Spleen (tissue), 11 donors: ENCODE data around the gene ASTL. TPM values are rescaled to one million over a fixed set of nuclear protein-coding genes. Genes with fewer than 3 reads are reported as not detected.

Experiments used
- DNase-seq: peaks from one replicate; pipeline ENCODE4 v3.0.0-alpha.2; 2020
- H3K27ac ChIP-seq, 8 donors: fragments of 200-600 bp; sonication (generic) in 7 of 8; 1 replicate in 4 of 8; 2 replicates in 4 of 8; pipeline versions ENCODE4 v1.5.0 to v1.8.0; 2016 to 2021; ENCODE audit warnings: inconsistent platforms in 4 of 8, mild to moderate bottlenecking in 4 of 8, moderate library complexity in 1 of 8
- H3K27me3 ChIP-seq, 7 donors: fragments of 200-600 bp; sonication (generic) in 6 of 7; replicated peaks in 1 of 7; 1 replicate in 4 of 7; 2 replicates in 3 of 7; pipeline versions ENCODE4 v1.5.0 to v1.8.0; 2016 to 2021; ENCODE audit warnings: inconsistent platforms in 3 of 7, mild to moderate bottlenecking in 1 of 7
- H3K36me3 ChIP-seq, 6 donors: fragments of 200-600 bp; sonication (generic) in 5 of 6; 1 replicate in 4 of 6; 2 replicates in 2 of 6; pipeline versions ENCODE4 v1.5.0 to v1.8.0; 2016 to 2021; ENCODE audit warnings: inconsistent platforms in 2 of 6
- H3K4me1 ChIP-seq, 6 donors: fragments of 200-600 bp; sonication (generic) in 5 of 6; 1 replicate in 3 of 6; 2 replicates in 3 of 6; pipeline versions ENCODE4 v1.5.0 to v1.8.0; 2016 to 2021; ENCODE audit warnings: inconsistent platforms in 3 of 6
- H3K4me3 ChIP-seq, 8 donors: fragments of 200-600 bp; sonication (generic) in 7 of 8; 1 replicate in 4 of 8; 2 replicates in 4 of 8; pipeline versions ENCODE4 v1.5.0 to v1.8.0; 2016 to 2021; ENCODE audit warnings: inconsistent platforms in 4 of 8, mild to moderate bottlenecking in 4 of 8, moderate library complexity in 2 of 8
- H3K9me3 ChIP-seq, 8 donors: fragments of 200-600 bp; sonication (generic) in 7 of 8; 1 replicate in 4 of 8; 2 replicates in 4 of 8; pipeline versions ENCODE4 v1.5.0 to v1.8.0; 2016 to 2021; ENCODE audit warnings: inconsistent platforms in 4 of 8
- CTCF ChIP-seq, 11 experiments: fragments of 200-600 bp in 7 of 11; fragments of 450-650 bp in 4 of 11; sonication (generic) in 4 of 11; IDR thresholded peaks in 8 of 11; conservative IDR thresholded peaks in 3 of 11; 1 replicate in 7 of 11; 2 replicates in 4 of 11; pipeline versions ENCODE4 v1.4.0 to v1.8.0; 2016 to 2021; ENCODE audit warnings: antibody characterized with exemption in 11 of 11, inconsistent platforms in 4 of 11, mild to moderate bottlenecking in 1 of 11
- POLR2A ChIP-seq, 3 donors: fragments of 450-650 bp; IDR thresholded peaks; one replicate each; pipeline ENCODE4 v1.5.1; 2017; ENCODE audit warnings: antibody characterized with exemption in 3 of 3, mild to moderate bottlenecking in 1 of 3
- POLR2AphosphoS5 ChIP-seq, 3 donors: sonication (generic); formaldehyde crosslinking; IDR thresholded peaks; one replicate each; pipeline ENCODE4 v1.5.1; 2017; ENCODE audit warnings: antibody characterized with exemption in 3 of 3
- WGBS, 5 donors: extraction: QIAGEN DNeasy Blood & Tissue Kit in 3 of 5; methylation state at CpG; one replicate each; pipeline versions ENCODE4 v1.1.5 to v1.1.7; 2013 to 2018; 5-methylcytosine and 5-hydroxymethylcytosine counted together
- intact Hi-C: fragments of 100-400 bp; cut with DNase I; formaldehyde crosslinking; loops from one replicate; pipeline ENCODE4 v1.15.0; 2023; ENCODE audit warnings: low total_unique reads
- polyA plus RNA-seq, 3 donors: library from polyadenylated mRNA; stranded (reverse); fragments of 200-250 nt; gene quantifications; one replicate each; pipeline ENCODE4 v1.2.1, GENCODE V29; 2013
- total RNA-seq, 7 donors: library from RNA; depleted of rRNA in 3 of 7; stranded (reverse); fragments of >200 nt in 3 of 7; fragmentation: NEBNext Ultra II Directional in 4 of 7; extraction: Animal tissue kit (Norgen Biotek cat#: 25700) in 4 of 7; gene quantifications; one replicate each; pipeline versions ENCODE4 v1.1.0 to v1.2.1, GENCODE V29; 2016 to 2021
- donor health status: healthy with polysubstance abuse.
- donor health status: DM: no; HTN: no; CAD: no; lungs with moderate emphysema.
- donor health status: DM: no; HTN: no; CAD: no.
- donor health status: Bipolar disorder and iron deficiency.
- donor health status: healthy.
- donor health status: DM: no; HTN: no; CAD: no.
- donor health status: DM: yes; HTN: yes; CAD: no.

Gene ASTL
- total and polyA plus RNA-seq, 10 donors: 0.24 to 2.2 (median 0.52) TPM; not detected in 1

- Histone ChIP-seq H3K4me3 (no peak overlapping the region), H3K27me3 (no peaks in the 10 kb centered on the region), H3K4me1 (peaks cover 0 to 32% (median 13%) of the 10 kb centered on the region in 6 donors), H3K27ac (no peak overlapping the region), H3K36me3 (no peaks in the 10 kb centered on the region), H3K9me3 (no peaks in the 10 kb centered on the region)
- TF ChIP-seq POLR2A (IDR thresholded peaks at IDR 0.05): no peak
- TF ChIP-seq POLR2AphosphoS5 (IDR thresholded peaks at IDR 0.05): no peak
- TF ChIP-seq CTCF (IDR thresholded peaks at IDR 0.05 in 8 of 11, conservative IDR thresholded peaks at IDR 0.05 in 3 of 11): no peak
- 82 to 90% (median 86%) methylated on average over 13 to 14 of the region's 14 CpGs for WGBS, 5 donors
- peak; percentile 37 for DNase-seq
- intact Hi-C loops: no loop called here
These were observed 47.1 kb downstream of the ASTL start for GRCh38 chr2:96091141-96091710.

DNA sequence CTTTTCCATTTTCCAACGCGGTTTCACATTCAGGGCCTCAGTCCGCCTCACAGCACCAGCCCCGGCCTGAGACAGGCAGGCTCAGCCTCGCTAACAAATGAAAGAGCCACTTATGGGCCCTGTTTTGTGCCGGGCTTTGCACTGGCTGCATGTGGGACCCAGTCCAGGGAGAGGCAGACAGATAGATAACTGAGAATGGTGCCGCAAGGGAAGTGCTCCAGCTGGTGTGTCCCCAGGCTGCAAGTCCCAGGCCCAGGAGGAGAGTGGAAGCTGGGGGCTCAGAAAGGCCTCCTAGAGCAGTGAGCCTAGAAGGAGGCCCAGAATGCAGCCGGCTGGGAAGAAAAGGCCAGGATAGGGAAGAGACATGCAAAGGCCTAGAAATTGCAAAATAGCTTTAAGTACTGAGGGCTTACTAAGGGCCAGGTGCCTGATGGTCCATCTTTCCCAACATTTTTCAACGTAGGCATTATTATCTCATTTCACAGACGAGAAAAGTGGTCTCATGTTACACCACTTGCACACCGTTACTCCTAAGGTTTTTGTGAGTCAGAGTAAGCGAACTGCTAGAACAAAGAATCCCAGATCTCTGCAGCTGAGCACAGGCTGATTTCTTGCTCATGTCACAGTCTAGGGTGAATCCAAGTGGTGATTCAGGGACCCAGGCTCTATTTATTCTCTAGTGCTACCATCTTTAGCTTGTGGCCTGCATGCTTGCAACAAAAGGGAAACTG is 47.9 kb downstream of the ASTL start:
- peak; percentile 35 for DNase-seq
- no peaks in the 10 kb centered on the region for H3K36me3 ChIP-seq
- H3K4me3 ChIP-seq: no peak overlapping the region
- peaks cover 0 to 38% (median 15%) of the 10 kb centered on the region in 6 donors for H3K4me1 ChIP-seq
- TF ChIP-seq CTCF (IDR thresholded peaks at IDR 0.05 in 8 of 11, conservative IDR thresholded peaks at IDR 0.05 in 3 of 11): no peak
- no peak for TF ChIP-seq POLR2AphosphoS5 (IDR thresholded peaks at IDR 0.05)
- no peak for TF ChIP-seq POLR2A (IDR thresholded peaks at IDR 0.05)
- H3K9me3 ChIP-seq: no peaks in the 10 kb centered on the region
- H3K27ac ChIP-seq: no peak overlapping the region
- intact Hi-C loops: no loop called here
- H3K27me3 ChIP-seq: no peaks in the 10 kb centered on the region
- WGBS, 5 donors: 82 to 91% (median 87%) methylated on average over 12 of the region's 12 CpGs

DNA sequence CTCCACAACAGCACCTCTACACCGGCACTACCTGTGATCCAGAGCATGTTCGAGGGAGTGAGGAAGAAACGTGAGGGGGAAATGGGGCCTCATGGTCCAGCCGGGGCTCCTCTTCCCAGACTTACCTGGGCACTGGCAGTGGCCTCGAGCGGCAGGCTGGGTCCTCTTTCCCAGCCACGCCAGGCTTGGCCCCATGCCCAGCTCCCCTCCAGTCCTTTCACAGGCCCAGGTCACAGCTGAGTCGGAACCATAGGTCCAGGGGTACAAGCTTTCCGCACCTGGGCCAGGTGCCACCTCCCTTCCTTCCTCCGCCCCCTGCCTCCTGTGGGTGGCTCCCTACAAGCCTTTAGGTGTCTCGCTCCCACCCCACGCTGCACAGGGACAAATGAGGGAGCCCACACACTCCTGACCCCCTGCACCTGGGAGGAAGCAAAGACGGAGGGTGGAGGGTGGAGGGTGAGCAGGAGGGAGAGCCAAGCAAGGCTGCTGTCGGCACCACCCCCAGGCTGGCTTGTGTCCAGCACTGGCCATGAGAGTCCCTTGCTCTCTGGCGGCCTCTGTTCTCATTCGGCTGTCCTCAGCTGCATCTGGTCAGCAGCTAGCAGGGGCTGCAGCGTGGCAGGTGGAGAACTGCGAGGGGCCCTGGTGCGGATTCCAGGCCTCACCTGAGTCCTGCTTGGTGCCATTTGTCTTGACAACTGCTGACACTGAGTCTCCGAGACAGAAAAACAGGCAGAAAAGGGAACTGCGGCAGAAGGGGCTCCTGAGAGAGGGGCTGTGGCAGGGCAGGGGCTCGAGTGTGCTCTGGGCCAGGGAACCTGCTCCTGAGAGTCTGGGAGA is 48.7 kb downstream of the ASTL start:
- peak; percentile 82 for DNase-seq
- Histone ChIP-seq H3K4me3 (no peak overlapping the region), H3K4me1 (peaks cover 0 to 40% (median 17%) of the 10 kb centered on the region in 6 donors), H3K27ac (no peak overlapping the region), H3K9me3 (no peaks in the 10 kb centered on the region), H3K36me3 (no peaks in the 10 kb centered on the region), H3K27me3 (no peaks in the 10 kb centered on the region)
- intact Hi-C loops: no loop called here
- WGBS, 5 donors: 64 to 84% (median 76%) methylated on average over 18 to 22 of the region's 22 CpGs
- no peak for TF ChIP-seq CTCF (IDR thresholded peaks at IDR 0.05 in 8 of 11, conservative IDR thresholded peaks at IDR 0.05 in 3 of 11)
- TF ChIP-seq POLR2A (IDR thresholded peaks at IDR 0.05): no peak
- TF ChIP-seq POLR2AphosphoS5 (IDR thresholded peaks at IDR 0.05): peak in 1 of 3 donors; percentile 7
